Suppressor macrophage (primary cell): Measurements from ENCODE around the gene ICAM5.
A peak's percentile ranks its signal among the peaks of the same experiment; 100 is the strongest.
"Not testable (repeated sequence)": the region's sequence is repeated elsewhere in the genome, so short reads cannot be mapped to it uniquely, and the experiment has no call there.

Source experiments
- DNase-seq, 4 experiments: peaks; one replicate each; pipeline ENCODE4 v3.0.0-alpha.2; 2020 to 2022

ICAM5 gene

DNA sequence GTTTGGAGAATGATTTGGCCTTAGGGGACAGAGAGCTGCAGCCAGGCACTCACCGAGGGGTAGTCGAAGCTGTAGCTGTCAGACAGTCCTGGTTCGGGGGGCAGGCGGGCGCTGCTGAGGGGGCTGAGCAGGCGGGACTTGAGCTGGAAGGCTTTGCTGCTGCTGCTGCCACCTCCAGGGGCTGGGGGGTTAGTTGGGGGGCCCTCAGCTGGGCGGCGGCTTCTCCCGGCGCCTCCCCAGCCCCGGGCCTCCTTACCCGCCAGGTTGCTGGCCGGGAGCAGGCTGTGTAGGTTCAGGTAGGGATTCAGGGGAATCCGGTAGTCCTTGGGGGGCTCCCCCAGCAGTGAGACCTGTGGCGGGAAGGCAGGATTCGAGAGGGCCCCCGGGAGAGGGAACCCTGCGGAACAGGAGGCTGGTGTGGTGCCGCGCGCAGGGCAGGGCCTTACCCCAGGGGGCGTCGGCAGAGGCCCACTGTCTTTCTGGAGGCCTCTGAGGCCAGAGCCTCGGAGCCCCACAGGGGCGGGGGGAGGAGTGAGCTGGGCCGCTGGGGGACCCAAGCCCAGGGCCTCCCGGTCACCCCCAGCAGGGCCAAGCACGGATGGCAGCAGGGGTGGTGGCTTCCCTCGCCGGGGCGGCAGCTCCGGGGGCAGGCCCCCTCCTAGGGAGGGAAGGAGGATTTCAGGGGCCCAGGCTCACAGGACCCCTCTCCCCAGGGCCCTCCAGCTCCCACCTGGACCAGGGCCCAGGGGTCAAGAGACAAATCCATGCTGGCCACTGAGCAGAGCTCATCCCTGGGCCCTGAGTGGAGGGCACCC is 31.1 kb downstream of the ICAM5 start:
- no peak for DNase-seq

DNA sequence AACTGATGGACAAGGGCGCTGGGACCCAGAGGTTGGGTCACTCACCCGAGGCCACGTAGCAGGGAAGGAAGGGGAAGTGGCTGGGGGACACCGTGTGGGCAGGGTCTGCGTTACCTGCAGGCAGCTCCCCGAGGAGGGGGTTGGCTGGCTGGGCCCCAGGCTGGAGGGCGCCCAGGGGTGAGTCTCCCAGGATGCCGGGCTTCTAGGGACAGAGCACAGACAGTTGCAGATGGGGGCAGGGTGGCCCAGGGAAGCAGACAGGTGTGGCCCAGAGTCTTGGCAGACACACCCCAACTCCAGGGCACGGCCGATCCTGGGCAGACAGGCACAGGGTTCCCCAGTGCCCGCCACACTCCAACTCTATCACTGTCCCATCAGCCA is 31.7 kb downstream of the ICAM5 start:
- DNase-seq = no peak

DNA sequence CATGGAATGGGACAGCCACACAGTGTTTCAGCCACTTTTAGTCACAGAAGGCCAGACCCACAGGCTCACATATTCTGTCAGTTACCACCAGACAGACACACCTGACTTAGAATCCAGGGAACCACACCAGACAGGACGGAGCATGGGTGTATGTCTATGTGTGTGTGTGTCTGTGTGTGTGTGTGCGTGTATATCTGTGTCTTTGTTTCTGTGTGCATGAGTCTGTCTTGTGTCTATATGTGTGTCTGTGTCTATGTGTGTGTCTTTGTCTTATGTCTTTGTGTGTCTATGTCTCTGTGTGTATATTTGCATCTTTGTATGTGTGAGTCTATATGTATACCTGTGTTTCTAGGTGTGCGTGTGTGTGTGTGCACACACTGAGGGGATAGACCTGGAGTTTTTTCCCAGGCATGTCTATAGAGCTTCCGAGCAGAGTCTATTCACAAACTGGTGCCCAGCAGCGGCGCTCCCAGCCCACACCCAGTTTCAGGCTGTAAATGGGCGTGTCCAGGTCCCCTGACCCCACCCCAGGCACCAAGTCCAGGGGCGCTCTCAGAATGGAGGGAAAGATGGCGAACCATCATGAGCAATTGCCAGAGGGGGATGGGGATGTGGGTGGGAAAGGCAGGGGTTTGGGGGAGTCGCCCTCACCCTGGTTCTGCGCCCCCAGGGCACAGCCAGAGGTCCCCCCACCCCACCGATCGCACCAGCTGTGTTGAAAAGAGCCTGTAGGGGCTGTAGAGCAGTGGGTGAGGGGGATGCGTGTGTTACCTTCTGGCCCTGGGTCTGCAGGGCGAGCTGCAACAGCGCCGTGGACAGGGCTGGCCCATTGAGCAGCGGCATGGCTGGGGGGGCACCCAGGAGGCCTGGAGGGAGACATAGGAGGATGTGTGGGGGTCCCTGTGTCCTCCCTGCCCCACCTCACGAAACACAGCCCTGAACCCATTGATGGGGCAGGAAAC is 32.4 kb downstream of the ICAM5 start:
- no peak for DNase-seq

DNA sequence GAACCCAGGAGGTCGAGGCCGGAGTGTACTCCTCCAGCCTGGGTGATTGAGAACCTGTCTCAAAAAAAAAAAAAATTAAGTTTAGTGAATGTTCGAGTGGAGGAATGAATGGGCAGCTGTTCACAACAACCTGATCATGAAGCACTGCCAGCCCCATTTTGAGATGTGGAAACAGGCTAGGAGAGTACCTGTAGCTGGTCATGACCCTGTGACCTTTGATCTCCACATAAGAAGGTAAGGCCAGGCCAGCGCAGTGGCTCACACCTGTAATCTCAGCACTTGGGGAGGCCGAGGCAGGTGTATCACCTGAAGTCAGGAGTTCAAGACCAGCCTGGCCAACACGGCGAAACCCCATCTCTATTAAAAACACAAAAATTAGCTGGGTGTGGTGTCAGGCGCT is 36.0 kb downstream of the ICAM5 start:
- no peak for DNase-seq

DNA sequence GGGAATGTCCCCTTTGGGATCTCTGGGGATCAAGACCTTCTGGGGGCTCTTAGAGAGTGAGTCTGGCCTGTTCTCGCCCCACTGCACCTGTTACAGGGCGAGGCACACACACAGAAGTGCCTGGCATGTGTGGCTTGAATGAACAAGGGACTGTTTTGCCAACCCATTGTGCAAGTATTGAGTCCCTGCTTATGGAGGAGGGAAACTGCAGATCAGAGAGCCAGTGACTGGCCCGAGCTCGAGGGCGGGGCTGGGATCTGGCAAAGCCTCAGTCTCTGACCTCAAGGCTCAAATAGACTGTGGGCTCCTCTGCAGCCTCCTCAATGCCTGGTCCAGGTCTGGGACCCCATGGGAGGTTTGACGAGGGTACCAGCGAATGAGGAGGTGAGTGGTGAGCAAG is 38.0 kb downstream of the ICAM5 start:
- no peak for DNase-seq

DNA sequence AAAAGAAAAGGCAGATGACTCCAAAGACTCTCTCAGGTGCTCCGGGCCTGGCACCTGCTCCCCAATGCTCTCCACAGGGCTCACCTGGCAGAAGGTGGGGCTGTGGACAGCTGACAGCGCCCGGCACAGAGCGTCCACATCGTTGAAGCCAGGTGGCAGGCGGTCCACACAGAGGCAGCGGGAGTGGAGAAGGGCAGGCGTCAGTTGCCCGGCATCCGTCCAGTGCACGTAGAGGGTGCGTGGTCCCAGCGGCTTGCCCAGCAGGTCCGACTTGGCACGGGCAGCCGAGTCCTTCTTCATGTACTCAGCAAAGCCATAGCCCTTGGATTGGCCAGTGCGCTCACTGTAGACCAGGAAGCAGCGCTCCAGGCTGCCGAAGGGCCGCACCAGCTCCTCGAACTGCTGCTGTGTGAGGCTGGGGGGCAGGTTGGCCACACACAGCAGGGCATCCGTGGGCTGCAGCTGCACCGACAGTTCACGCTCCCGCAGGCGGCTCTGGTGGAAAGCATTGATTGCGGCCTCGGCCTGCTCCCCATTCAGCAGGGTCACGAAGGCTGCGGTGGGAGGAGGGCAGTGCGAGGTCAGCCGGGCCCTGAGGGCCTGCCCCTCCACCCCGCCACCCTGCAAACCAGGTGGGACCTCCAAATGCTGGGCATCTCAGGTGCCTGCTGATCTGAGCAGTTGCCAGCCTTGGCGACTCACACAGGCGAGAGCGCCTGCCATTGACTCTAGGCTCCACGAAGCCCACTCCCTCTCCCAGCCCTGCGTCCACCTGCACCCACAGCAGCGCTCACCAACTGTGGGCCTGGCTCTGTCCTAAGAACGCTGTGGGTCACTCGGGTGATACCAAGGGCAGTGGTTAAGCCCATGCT is 39.0 kb downstream of the ICAM5 start:
- no peak for DNase-seq

DNA sequence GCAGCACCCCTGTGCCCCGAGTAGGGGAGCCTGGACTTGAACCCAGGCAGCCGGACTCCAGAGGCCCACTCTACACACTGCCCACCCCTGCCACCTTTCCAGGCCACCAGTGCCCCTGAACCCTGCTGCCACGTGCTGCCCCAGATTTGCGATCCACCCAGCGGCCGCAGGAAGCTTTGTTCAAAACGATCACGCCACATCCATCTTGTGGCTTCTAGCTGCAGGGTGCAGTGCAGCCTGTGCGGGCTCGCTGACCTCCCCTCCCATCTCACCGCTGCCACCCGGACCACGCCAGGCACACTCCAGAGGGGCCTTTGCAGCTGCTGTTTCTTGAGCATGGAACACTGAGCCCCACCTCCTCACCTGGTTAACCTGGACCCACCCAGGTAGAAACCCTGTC is 39.8 kb downstream of the ICAM5 start:
- no peak for DNase-seq

DNA sequence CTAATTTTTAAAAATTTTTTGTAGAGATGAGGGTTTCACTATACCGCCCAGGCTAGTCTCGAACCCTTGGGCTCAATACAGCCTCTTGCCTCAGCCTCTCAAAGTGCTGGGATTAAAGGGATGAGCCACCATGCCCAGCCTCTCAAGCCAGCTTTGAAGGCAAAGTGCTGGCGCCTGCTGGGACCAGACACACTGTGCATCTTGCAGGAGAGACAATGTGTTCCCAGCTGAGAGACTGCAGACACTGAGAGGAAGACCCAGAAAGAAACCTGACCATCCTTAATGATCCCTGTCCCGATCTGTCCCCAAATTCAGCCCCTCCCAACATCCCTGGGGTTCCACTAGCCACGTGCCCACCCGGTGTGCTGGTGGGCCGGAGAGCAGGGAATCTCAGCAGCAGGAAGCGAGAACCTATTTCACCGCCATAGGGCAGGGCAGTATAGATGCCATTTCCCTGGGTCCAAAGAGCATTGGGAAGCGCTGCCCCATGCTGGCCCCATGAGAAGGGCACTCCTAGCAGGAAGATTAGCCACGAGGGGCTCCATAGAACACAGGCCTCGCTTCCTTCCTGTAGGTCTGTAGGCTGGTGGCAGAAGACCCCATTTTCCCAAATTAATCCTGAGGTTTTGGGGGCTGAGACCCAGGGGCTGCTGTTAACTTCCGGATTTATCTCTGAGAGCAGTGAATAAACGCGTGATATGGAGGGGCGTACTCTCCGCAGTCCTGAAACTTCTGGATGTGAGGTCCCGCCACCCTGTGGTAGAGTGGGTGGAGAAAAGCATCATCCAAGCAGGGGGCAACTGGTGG is 42.6 kb downstream of the ICAM5 start:
- DNase-seq = peak in 1 of 4 experiments; percentile 21

DNA sequence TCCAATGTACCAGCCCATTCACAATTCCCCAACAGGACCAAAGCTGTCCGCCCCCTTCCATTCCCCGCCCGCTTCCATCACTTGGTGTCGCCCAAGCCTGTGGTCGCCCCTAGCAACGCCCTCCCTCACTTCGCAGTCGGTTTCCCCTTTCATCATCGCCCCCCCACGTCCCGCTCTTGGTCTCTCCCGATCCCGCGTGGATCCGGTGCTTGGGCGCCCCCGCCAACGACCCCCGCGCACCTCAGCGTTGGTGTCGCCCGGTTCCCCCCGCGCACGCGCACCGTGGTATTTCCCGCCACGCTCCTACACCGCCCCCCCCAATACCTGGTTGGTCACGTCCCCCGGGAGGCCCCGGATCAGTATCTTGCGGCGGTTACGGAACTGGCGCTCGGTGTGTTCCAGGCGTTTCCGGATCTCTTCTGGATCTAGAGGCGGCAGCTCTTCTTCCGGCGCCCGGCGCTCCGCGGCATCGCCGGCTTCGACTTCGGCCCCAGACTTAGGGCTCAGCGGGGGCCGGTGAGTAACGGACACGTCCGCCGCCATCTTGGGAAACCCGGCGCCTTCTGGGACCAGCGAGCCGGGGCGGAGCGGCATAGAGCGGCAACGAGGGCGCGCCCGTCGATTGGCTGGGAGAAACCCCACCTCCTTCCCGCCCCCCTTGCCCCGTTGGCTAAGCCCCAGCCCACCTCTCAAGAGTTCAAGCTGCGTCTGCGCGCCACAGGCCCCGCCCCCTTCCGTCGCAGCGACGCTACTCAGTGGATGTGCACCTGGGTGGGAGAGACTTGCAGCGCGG is 43.4 kb downstream of the ICAM5 start, which contains the start of gene RAVER1:
RAVER1 (minus strand) TSS at position 565 of the 793 bp plus-strand sequence; CDS start at position 543, 22 bp downstream.
- peak; percentile 98 to 99 (median 98) for DNase-seq

DNA sequence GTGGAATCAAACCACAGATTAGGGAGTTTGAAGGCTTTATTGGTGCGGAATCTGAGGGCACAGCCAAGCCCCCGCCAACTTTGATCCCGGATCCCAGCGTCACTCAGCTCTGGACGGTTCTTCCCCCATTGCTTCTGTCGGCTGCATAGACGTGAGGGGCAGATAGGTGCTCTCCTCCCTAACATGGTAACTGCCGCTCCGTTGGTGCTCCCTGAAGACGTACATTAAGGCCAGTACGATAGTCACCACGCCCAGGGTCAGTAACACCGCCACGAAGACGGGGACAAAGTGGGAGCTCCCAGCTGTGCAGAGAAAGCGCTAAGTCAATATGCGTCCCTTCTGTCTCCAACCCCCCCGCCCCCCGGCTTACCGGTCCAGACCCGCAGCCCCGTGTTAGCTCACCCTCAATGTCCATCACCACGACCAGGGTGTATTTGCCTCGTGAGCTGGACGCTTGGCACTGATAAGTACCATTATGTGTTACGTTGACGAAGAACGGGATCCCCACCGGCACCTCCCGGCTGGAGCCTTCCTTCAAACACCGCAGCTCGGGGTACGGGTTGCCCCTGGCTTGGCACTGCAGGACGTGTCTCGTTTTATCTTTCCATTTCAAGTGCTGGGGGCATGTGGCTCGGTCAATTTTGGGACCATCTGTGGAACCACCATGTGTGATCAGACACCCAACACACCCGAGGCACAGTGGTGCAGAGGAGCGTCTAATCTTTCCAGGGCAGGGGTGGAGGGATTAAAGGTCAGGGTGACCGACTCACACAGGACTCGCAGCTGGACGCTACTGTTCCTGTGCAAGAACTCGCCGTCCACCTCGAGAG is 44.2 kb downstream of the ICAM5 start:
- no peak for DNase-seq

DNA sequence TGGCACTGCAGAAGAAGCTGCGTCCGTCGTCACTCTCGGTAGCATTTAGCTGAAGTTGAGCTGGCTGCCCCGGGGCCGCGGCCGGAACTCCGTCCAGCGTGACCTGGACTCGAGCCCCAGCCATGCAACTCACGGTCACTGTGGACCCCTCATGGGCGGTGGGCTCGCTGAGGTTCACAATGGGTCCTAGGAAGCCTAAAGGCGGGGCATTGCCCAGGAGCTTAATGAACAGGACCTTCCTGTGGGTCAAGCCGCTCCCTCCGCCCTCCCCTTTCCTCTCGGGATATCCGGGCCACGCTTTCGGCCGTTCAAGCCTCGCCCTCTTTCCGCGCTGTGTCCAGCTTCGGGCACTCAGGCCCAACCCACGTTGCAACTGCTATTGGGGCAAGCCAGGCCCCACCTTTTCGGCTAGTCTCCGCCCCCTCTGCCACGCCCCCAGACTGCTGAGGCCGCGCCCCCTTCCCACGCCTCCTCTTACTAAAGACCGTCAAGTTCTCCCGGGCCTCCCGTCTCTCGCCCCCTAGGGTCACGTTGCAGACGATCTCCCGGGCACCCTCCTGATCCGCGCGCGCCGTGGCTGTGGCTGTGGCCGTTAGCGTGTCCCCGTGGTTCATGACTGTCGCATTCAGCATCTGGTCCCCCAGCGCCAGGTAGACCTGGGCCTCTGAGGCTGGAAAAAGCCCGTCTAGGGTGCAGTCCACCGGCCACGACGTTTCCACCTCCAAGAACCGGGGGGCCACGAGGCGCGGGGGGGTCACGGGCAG is 45.0 kb downstream of the ICAM5 start:
- DNase-seq = peak; percentile 51 to 74 (median 55)

DNA sequence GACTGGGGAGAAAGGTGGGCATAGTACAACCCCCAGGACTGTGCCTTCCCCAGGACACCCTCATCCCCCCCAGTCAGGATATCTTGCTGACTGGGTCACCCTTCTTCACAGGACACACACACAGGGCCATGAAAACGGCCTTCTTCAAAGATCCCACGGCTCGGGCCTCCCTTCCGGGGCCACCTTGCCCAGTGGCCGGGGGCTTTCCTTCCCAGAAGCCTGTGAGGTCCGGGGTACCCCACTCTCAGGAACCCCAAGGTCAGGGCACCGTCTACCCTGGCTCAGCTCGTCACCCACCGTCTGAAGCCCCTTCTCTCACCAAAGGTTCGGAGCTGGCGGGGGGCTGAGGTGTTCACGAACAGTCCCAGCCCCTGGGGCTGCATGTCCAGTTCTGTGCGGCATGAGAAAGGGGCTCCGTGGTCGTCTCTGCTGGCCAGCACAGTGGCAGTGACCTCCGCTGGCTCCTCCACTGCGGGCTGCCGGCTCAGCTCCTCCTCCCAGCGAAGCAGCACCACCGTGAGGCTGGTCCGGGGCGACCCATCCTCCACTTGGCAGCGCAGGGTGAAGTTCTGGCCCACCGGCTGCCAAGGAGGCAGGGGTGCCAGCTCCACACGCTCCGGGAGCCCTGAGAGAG is 45.7 kb downstream of the ICAM5 start:
- no peak for DNase-seq

DNA sequence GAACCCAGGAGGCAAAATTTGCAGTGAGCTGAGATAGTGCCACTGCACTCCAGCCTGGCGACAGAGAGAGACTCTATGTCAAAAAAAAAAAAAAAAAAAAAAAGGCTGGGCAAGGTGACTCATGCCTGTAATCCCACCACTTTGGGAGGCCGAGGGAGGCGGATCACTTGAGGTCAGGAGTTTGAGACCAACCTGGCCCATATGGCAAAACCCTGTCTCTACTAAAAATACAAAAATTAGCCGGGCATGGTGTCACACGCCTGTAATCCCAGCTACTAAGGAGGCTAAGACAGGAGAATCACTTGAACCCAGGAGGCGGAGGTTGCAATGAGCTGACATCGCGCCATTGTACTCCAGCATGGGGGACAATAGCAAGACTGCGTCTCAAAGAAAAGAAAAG is 47.0 kb downstream of the ICAM5 start:
- DNase-seq = not testable (repeated sequence)

DNA sequence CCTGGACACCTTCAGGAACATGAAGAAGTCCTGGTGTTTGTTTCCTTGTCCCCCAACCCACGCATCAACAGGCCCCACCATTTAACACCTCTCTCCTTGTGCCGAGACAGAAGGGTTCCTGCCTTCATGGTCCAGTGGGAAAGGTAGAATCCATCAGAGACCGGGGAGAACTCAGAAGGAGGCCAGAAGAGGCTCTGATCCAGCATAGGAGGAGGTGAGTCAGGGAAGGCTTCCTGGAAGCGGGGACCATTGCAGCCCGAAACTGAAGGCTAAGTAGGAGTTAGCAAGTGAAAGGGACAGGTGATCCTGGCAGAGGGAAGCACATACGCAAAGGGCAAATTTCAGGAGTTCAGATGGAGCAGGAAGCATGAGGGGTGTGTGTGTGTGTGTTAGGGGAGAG is 49.2 kb downstream of the ICAM5 start:
- no peak for DNase-seq

DNA sequence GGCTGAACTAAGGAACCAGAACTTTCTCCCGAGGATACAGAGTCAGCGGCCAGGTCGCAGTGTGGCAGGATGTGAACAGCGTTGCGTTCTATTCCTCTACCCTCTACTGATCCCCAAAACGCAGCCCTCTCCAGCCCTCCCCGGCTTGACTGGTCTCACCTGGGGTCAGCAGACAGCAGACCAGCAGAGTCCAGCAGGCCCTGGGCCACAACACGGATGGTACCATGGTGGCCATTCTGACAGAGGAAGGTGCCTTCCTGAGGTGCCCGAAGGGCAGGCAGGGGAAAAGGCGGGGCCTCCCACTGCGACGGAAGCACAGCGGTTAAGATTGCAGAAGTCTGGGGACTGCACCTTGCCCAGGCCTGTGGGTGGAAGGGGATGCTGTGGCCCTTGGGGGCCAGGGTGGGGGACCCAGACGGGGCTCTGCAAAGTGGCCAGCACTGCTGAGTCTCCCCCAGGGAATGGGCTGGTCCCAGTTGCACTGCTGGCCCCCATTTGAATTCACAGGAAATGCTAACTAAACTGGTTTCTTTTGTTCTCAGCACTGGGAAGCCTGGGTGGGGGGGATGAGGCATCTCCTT is 49.7 kb downstream of the ICAM5 start, which contains the start of gene ICAM3:
ICAM3 (minus strand) TSS at position 245 of the 581 bp plus-strand sequence; CDS start at position 235, 10 bp downstream.
- peak; percentile 35 to 75 (median 59) for DNase-seq

DNA sequence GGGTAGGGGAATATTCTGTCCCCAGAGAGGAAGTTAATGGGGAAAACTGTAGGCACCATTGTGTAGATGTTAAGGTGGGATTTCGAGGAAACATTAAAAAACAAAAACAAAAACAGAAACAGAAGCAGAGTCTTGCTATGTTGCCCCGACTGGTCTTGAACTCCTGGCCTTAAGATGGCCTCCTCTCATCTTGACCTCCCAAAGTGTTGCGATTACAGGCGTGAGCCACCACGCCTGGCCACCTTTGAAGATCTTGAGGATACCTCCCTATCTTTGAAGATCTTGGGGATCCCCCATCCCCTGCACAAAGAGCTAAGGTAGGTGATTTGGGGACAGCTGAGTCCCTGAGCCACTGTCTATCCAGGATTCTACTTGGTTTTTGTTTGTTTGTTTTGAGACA is 50.2 kb downstream of the ICAM5 start:
- DNase-seq = no peak

DNA sequence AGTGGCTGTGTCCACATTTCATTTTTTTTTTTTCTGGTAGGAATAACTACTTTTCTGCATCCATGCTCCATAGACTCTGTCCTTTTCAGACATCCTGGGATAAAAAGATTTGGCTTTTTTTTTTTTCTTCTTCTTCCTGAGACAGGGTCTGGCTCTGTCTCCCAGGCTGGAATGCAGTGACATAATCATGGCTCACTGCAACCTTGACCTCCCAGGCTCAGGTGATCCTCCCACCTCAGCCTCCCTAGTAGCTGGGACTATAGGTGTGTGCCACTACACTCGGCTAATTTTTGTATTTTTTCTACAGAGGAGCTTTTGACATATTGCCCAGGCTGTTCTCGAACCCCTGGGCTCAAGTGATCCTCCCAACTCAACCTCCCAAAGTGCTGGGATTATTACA is 53.7 kb downstream of the ICAM5 start:
- no peak for DNase-seq

DNA sequence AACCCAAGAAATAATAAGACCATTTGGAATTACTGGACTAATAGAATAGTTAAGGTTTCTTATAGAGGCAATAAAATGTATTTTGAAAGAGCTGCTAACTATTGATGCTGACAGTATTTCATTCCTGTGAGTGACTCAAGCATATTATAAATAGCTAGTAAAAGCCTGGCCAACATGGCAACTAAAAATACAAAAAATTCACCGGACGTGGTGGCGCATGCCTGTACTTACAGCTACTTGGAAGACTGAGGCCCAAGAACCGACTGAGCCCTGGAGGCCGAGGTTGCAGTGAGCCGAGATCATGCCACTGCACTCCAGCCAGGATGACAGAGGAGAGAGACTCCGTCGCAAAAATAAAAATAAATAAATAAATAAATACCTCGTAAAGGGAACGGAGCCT is 55.0 kb downstream of the ICAM5 start:
- DNase-seq = no peak
